GM12874 (cell line): ENCODE data around the gene SPRED3.

Experiments used
- TF ChIP-seq, protein P1 (sequence below): IDR thresholded peaks from 2 replicates; pipeline ENCODE4 v1.5.1; 2011; ENCODE audit warnings: low read depth, mild to moderate bottlenecking, control low read depth, low read length, moderate library complexity; ENCODE audit not compliant: insufficient read depth

SPRED3 gene

DNA sequence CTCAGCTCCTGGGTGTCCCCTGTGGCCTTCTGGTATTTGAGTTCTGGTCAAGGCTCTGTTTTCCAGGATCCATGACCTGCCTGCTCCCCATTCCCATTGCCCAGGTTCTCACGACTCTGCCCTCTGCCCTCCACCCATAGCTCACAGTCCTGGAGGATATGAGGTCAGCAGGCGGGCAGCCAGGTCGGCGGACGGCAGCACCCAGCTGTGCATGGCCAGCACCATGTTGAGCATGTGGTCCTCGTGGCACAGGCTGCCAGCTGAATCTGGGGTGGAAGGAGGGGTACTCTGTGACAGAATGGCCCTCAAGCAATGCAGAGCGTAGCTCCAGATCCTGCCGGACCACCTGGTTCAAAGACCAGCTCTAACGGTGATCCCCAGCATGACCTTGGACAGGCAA lies 32.4 kb downstream of the SPRED3 start:
- TF ChIP-seq, protein P1, sequence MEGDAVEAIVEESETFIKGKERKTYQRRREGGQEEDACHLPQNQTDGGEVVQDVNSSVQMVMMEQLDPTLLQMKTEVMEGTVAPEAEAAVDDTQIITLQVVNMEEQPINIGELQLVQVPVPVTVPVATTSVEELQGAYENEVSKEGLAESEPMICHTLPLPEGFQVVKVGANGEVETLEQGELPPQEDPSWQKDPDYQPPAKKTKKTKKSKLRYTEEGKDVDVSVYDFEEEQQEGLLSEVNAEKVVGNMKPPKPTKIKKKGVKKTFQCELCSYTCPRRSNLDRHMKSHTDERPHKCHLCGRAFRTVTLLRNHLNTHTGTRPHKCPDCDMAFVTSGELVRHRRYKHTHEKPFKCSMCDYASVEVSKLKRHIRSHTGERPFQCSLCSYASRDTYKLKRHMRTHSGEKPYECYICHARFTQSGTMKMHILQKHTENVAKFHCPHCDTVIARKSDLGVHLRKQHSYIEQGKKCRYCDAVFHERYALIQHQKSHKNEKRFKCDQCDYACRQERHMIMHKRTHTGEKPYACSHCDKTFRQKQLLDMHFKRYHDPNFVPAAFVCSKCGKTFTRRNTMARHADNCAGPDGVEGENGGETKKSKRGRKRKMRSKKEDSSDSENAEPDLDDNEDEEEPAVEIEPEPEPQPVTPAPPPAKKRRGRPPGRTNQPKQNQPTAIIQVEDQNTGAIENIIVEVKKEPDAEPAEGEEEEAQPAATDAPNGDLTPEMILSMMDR: no peak

DNA sequence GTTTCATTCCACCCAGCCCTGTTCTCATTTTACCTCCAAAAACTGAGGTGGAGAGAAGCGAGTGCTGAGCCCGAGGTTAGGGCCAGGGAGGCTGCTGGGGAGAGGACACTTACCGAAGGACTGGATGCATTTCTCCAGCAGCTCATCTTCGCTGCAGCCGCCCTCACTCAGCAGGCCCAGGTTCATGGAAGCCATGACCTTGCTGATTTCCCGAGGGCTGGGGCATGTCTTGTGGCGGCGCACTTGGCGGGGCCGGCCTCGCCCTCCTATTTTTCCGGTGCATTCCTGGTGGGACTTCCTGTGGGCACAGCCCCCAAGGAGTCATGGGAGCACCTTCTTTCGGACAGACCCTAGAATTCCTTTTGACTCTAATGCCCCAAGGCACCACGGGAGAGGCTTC lies 33.4 kb downstream of the SPRED3 start:
- TF ChIP-seq, protein P1: no peak

DNA sequence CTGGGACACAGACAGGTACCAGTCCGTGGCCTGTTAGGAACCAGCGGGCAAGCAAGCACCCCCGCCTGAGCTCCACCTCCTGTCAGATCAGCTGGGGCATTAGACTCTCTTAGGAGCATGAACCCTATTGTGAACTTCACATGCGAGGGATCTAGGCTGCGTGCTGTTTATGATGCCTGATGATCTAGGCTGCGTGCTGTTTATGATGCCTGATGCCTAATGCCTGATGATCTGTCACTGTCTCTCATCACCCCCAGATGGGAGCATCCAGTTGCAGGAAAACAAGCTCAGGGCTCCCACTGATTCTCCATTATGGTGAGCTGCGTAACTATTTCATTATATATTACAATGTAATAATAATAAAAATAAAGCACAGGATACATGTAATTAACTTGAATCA lies 33.9 kb downstream of the SPRED3 start:
- TF ChIP-seq, protein P1: no peak

DNA sequence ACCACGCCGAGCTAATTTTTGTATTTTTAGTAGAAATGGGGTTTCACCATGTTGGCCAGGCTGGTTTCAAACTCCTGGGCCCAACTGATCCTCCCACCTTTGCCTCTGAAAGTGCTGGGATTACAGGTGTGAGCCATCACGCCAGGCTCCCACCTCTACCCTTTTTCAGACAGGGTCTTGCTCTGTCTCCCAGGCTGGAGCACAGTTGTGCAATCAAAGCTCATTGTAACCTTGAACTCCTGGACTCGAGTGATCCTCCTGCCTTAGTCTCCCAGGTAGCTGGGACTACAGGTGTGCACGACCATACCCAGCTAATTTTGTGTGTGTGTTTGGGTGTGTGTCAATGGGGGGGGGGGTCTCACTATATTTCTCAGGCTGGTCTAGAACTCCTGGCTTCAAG lies 35.8 kb downstream of the SPRED3 start:
- TF ChIP-seq, protein P1: no peak

DNA sequence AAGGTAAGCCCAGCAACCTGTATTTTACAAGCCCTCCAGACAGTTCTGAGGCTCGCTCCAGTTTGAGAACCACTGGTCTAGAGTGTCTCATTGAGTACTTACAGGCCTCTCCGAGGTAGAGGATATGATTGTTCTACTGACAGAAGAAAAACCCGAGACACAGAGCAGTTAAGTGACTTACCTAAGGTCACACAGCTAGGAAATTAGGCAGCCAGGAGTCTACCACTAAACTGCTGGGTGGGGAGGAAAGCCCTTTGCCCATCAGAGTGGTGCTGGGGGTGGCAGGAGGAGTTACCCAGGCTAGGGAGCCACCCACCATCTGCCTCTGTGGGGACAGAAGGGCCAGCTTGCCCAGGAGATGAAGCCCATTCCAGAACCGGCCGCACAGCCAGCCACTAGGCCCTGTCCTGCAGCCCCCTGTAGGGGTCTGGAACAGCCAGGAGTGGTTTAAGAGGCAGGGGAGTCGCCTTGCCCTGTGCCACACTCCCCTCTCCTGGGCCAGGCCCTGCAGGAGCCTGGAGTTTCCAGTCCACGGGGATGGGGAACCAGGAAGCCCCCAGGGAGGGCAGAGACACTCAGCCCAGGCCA lies 36.8 kb downstream of the SPRED3 start:
- TF ChIP-seq, protein P1: no peak

DNA sequence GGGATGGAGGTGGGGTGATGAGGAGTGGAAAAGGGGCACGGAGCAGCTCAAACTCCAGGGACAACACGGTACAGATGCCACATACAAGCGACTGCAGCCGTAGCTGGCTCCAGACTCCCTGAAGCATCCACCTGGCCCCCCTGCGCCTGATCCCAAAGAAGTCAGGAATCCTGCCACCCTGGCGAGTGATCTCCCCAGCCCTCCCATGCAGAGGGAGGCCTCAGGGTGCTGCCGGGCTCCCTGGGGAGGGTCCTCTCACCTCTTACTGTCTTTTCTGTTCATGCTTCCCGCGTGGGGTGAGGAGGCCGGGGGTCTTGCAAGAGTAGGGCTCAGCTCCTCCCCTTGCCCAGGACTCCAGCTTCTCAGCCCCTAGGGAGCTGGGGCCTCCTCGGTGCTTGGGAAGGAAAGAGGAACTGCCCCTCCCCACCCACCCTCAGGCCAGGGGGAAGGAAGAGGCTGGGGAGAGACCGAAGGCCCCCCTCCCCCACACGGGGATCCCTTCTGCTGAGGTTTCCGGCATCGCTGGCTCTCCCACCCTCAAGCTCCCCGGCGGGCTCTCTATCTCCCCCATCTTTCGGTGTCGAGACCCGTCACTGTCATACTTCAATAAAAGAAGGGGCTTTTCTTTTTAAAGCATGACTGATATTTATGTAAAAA lies 37.4 kb downstream of the SPRED3 start, which contains the start of gene RASGRP4:
Gene RASGRP4 (minus strand): TSS at position 410 of the 657 bp plus-strand sequence. CDS start 128 bp downstream, at position 282.
- TF ChIP-seq, protein P1: no peak

DNA sequence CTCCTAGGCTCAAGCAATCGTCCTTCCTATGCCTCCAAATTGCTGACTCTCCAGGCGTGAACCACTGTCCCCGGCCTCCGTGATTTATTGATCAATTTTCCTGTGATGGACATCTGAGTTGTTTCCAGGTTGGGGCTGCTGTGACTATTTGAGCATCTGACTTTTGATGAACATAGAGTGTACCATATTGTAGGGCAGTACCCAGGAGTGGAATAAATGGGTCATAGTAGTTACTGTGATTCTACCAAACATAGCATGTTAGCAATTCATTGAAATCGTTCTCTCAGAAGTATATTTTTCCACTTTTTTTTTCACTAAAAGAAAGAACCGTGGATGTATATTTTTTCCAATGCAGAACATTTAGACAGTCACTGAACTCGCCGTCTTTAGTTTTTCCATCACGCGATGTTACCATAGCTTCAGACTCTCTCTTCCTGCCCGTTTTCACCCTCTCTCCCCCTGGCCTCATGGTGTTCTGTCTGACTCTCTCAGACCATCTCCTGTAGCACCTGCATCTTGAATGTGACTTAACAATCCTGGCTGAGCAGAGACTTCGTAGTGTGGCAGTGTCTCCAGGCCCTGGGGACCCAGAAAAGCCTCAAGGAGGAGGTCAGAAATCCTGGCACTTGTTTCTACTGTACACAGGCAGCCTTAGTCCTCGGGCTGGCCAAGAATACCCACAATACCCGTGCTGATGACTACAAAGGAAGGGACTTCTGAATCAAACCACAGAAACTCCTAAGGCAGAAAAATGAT lies 40.7 kb downstream of the SPRED3 start:
- TF ChIP-seq, protein P1: no peak
